Glomerular endothelial cell (primary cell): ENCODE measurements around the gene PRR4. TPM values are rescaled to one million over a fixed set of nuclear protein-coding genes. Genes with fewer than 3 reads are reported as not detected.

Experiments used
- DNase-seq: peaks from one replicate; pipeline ENCODE4 v3.0.0-alpha.2; 2011; ENCODE audit warnings: low read depth, low spot score; ENCODE audit errors: extremely low read depth
- total RNA-seq: library from RNA; depleted of rRNA; stranded (reverse); fragments of >200 nt; gene quantifications from 2 replicates; pipeline ENCODE4 v1.2.3, GENCODE V29; 2015

PRR4 gene
- total RNA-seq, 1 donor from 2014 or later: 5.0 TPM

- DNase-seq: no peak
Measured at GRCh38 chr12:10802587-10802986, 46.7 kb downstream of the PRR4 start, which contains the start of gene TAS2R7. Gene TAS2R7, minus strand, starts transcription at chr12:10802627. Its CDS starts 57 bp downstream, at chr12:10802570.

- no peak for DNase-seq
Measured at GRCh38 chr12:10801741-10802140, 47.5 kb downstream of the PRR4 start.

Other genes with a start within 250 kb of the PRR4 start
- gene MAGOHB, start 235.9 kb downstream of the PRR4 start, total RNA-seq: 8.7 and 19.7 TPM in 2 replicates
- gene STYK1, start 175.4 kb downstream of the PRR4 start, total RNA-seq: 1.5 and 1.7 TPM in 2 replicates
- gene YBX3, start 126.2 kb downstream of the PRR4 start, total RNA-seq: 335 and 368 TPM in 2 replicates
- gene TAS2R7, start 46.8 kb downstream of the PRR4 start, total RNA-seq: 0.18 TPM in 1 of 2 replicates, not detected in the other
- not detected in 2 replicates for gene TAS2R8, start 42.2 kb downstream of the PRR4 start, total RNA-seq
- gene TAS2R9, start 39.3 kb downstream of the PRR4 start, total RNA-seq: 0.18 TPM in 1 of 2 replicates, not detected in the other
- gene TAS2R10, start 23.1 kb downstream of the PRR4 start, total RNA-seq: 0.15 and 1.1 TPM in 2 replicates
- 2.1 and 25.2 TPM in 2 replicates for gene PRH1, start 34.8 kb upstream of the PRR4 start, total RNA-seq
- 2.7 TPM in 1 of 2 replicates, not detected in the other for gene TAS2R13, start 60.1 kb upstream of the PRR4 start, total RNA-seq
- gene PRH2, start 79.8 kb upstream of the PRR4 start, total RNA-seq: not detected in 2 replicates
- 1.6 and 5.5 TPM in 2 replicates for gene TAS2R14, start 89.8 kb upstream of the PRR4 start, total RNA-seq
- gene TAS2R50, start 137.4 kb upstream of the PRR4 start, total RNA-seq: 0.15 and 2.0 TPM in 2 replicates
- 0.34 and 1.8 TPM in 2 replicates for gene TAS2R20, start 148.8 kb upstream of the PRR4 start, total RNA-seq
- gene TAS2R19, start 173.1 kb upstream of the PRR4 start, total RNA-seq: 1.0 and 6.9 TPM in 2 replicates
- gene TAS2R31, start 181.9 kb upstream of the PRR4 start, total RNA-seq: 0.44 and 2.9 TPM in 2 replicates
- gene TAS2R46, start 212.8 kb upstream of the PRR4 start, total RNA-seq: 1.6 TPM in 1 of 2 replicates, not detected in the other
- 1.3 TPM in 1 of 2 replicates, not detected in the other for gene TAS2R43, start 242.8 kb upstream of the PRR4 start, total RNA-seq